ENCODE data around the gene CHD5. TPM values are rescaled to one million over a fixed set of nuclear protein-coding genes. Genes with fewer than 3 reads are reported as not detected.

The CHD5 gene
- polyA plus RNA-seq, 1 donor (not counting 4 experiments of a cell fraction or from before 2014, with no cell fraction given): 0.07 TPM

- Histone ChIP-seq H3K27me3 (ENCODE audit: control insufficient read depth, extremely low read depth, insufficient read depth, low read length) (peaks cover 25% of the 10 kb centered on the region), H3K9me1 (ENCODE audit: control insufficient read depth, extremely low read depth, insufficient read depth, low read length) (no peaks in the 10 kb centered on the region), H3K4me2 (ENCODE audit: control insufficient read depth, extremely low read depth, insufficient read depth, low read depth, low read length) (no peak overlapping the region), H3K9ac (ENCODE audit: control insufficient read depth, extremely low read depth, insufficient read depth, low read length) (no peak overlapping the region), H2AFZ (ENCODE audit: control insufficient read depth, low read length) (no peak overlapping the region), H3K36me3 (ENCODE audit: control insufficient read depth in 2 of 2, extremely low read depth in 1 of 2, insufficient read depth in 2 of 2, low read length in 2 of 2) (no peaks in the 10 kb centered on the region), H3K4me3 (ENCODE audit: control insufficient read depth in 2 of 3, extremely low read depth in 1 of 3, insufficient read depth in 2 of 3, low read depth in 1 of 3, low read length in 3 of 3) (no peak overlapping the region), H3K27ac (ENCODE audit: control insufficient read depth, insufficient read depth, low read length) (no peak overlapping the region), H3K9me3 (ENCODE audit: control insufficient read depth, low read depth, low read length) (no peaks in the 10 kb centered on the region), H4K20me1 (ENCODE audit: control insufficient read depth, extremely low read depth, insufficient read depth, low read length) (no peaks in the 10 kb centered on the region), H3K79me2 (ENCODE audit: control insufficient read depth, insufficient read depth, low read length) (no peaks in the 10 kb centered on the region), H3K4me1 (ENCODE audit: control insufficient read depth, extremely low read depth, insufficient read depth, low read length) (no peaks in the 10 kb centered on the region)
- no peak for DNase-seq (ENCODE audit: low read depth, low spot score)
- TF ChIP-seq EZH2 (IDR thresholded peaks at IDR 0.05; ENCODE audit: low read length) (no peak), CTCF (optimal IDR thresholded peaks at IDR 0.05 in 1 of 3, IDR thresholded peaks at IDR 0.05 in 1 of 3, conservative IDR thresholded peaks at IDR 0.05 in 1 of 3; ENCODE audit: extremely low read depth in 1 of 3, insufficient read depth in 2 of 3, low read length in 3 of 3) (no peak)
- dilution Hi-C loops (cut with MboI; ENCODE audit: extremely low pct_ligation_motif_present, low sequenced_read_pairs): no loop called here
- FAIRE-seq: no peak
Observed at GRCh38 chr1:6107409-6108356, 72.4 kb downstream of the CHD5 start.

- Histone ChIP-seq H3K9me1 (ENCODE audit: control insufficient read depth, extremely low read depth, insufficient read depth, low read length) (no peaks in the 10 kb centered on the region), H3K4me2 (ENCODE audit: control insufficient read depth, extremely low read depth, insufficient read depth, low read depth, low read length) (no peak overlapping the region), H3K27ac (ENCODE audit: control insufficient read depth, insufficient read depth, low read length) (no peak overlapping the region), H3K9me3 (ENCODE audit: control insufficient read depth, low read depth, low read length) (no peaks in the 10 kb centered on the region), H3K4me1 (ENCODE audit: control insufficient read depth, extremely low read depth, insufficient read depth, low read length) (no peaks in the 10 kb centered on the region), H3K9ac (ENCODE audit: control insufficient read depth, extremely low read depth, insufficient read depth, low read length) (no peak overlapping the region), H3K79me2 (ENCODE audit: control insufficient read depth, insufficient read depth, low read length) (no peaks in the 10 kb centered on the region), H3K4me3 (ENCODE audit: control insufficient read depth in 2 of 3, extremely low read depth in 1 of 3, insufficient read depth in 2 of 3, low read depth in 1 of 3, low read length in 3 of 3) (no peak overlapping the region), H2AFZ (ENCODE audit: control insufficient read depth, low read length) (no peak overlapping the region), H3K36me3 (ENCODE audit: control insufficient read depth in 2 of 2, extremely low read depth in 1 of 2, insufficient read depth in 2 of 2, low read length in 2 of 2) (no peaks in the 10 kb centered on the region), H4K20me1 (ENCODE audit: control insufficient read depth, extremely low read depth, insufficient read depth, low read length) (no peaks in the 10 kb centered on the region), H3K27me3 (ENCODE audit: control insufficient read depth, extremely low read depth, insufficient read depth, low read length) (peaks cover 25% of the 10 kb centered on the region)
- dilution Hi-C loops (cut with MboI; ENCODE audit: extremely low pct_ligation_motif_present, low sequenced_read_pairs): no loop called here
- no peak for FAIRE-seq
- TF ChIP-seq EZH2 (IDR thresholded peaks at IDR 0.05; ENCODE audit: low read length) (no peak), CTCF (optimal IDR thresholded peaks at IDR 0.05 in 1 of 3, IDR thresholded peaks at IDR 0.05 in 1 of 3, conservative IDR thresholded peaks at IDR 0.05 in 1 of 3; ENCODE audit: extremely low read depth in 1 of 3, insufficient read depth in 2 of 3, low read length in 3 of 3) (no peak)
- DNase-seq (ENCODE audit: low read depth, low spot score): no peak
Observed at GRCh38 chr1:6106977-6107376, 73.1 kb downstream of the CHD5 start.

All from keratinocyte (primary cell).